Tongue (tissue), 2 donors: ENCODE results near the gene LRIG1. TPM values are rescaled to one million over a fixed set of nuclear protein-coding genes. Genes with fewer than 3 reads are reported as not detected.
"Not testable (repeated sequence)": the region's sequence is repeated elsewhere in the genome, so short reads cannot be mapped to it uniquely, and the experiment has no call there.

Experiments used
- DNase-seq: peaks from one replicate; pipeline ENCODE4 v3.0.0-alpha.2; 2015
- total RNA-seq: library from RNA; depleted of rRNA; stranded (reverse); fragments of >200 nt; gene quantifications from one replicate; pipeline ENCODE4 v1.2.3, GENCODE V29; 2014

LRIG1 gene
- total RNA-seq, 1 donor from 2014 or later, result 195 TPM

DNA sequence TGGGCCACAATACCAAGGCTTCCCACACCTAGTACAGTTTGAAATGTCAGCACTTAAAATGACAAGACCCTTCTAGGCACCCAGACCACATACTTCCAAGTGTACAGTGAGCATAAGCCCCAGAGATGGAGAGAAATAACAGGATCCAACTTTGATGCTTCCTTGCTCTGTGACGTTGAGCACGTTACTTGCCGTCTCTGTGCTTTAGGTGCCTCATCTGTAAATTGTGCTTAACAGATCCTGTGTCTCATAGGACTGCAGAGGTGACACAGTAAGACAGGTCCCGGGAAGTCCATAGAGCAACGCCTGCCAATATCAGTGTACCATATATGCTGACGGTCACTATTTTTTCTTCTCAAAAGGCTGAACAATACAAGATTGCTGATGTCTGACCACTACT, 59.1 kb downstream of the LRIG1 start:
- DNase-seq, result no peak

GRCh38 chr3:66441129-66441528, 59.7 kb downstream of the LRIG1 start:
- no peak for DNase-seq

GRCh38 chr3:66439666-66440344, 61.0 kb downstream of the LRIG1 start:
- DNase-seq, result peak; percentile 65

DNA sequence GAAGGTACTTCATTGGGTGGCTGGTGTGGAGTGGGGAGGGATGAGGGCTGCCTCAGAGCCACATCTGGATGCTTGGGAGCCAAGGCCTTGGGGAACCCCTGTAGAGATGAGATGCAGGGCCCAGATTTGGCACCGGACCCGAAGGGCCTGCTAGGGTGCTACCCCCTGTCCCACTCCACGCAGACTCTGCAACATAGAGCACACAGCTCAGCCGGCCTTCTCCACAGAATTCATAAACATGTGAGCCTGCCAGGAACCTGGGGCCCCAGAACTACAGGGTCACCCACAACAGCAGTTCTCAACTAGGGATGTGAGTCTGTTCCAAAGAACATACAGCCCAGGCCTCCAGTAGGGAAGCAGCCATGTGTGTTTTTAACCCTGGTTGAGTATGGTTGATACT, 62.8 kb downstream of the LRIG1 start:
- DNase-seq, result no peak

- no peak for DNase-seq
Observed at GRCh38 chr3:66437341-66437929, 63.4 kb downstream of the LRIG1 start.

DNA sequence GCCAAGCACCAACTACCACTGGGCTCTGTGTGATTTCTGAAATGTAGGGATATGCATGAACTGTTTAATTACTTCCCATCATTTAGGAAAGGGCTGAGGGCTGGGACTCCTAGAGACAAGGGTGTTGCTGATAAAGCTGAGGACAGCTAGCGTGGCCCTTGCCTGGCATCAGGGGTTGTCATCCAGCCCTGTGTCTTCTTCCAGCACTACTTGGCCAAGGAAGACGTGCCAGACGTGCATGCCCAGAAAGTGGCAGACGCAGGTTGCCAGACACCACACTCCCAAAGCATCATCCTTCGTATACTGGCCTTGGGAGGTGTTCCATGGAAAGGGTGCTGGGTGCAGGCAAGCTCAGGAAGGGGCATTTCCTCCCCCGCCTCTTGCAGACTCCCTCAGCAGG, 64.8 kb downstream of the LRIG1 start:
- no peak for DNase-seq

DNA sequence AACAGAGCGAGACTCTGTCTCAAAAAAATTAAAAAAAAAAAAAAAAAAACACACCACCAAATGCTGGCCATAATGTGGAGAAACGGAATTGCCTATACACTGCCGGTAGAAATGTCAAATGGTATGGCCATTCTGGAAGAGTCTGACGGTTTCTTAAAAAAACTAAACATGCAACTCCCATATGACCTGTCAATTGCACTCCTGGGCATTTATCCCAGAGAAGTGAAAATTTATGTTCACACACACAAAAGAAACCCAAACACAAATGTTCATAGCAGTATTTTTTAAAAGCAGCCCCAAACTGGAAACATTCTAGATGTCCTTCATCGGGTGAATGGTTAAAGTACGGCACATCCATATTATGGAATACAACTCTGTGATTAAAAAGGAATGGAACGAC, 66.1 kb downstream of the LRIG1 start:
- no peak for DNase-seq

DNA sequence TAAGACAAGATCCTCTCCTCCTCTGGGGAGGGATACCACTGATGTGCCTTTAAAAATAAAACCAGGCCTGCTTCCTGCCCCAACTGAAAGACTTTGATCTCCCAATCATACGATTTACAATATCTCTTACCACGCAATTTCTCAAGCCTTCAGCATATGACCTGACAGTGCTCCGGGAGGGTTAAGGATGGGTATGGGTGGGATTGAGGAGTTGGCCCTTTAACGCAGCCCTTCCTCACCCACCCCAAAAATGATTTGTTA, 67.4 kb downstream of the LRIG1 start:
- no peak for DNase-seq

- DNase-seq, result peak; percentile 39
Observed at GRCh38 chr3:66432767-66433521, 67.9 kb downstream of the LRIG1 start.

DNA sequence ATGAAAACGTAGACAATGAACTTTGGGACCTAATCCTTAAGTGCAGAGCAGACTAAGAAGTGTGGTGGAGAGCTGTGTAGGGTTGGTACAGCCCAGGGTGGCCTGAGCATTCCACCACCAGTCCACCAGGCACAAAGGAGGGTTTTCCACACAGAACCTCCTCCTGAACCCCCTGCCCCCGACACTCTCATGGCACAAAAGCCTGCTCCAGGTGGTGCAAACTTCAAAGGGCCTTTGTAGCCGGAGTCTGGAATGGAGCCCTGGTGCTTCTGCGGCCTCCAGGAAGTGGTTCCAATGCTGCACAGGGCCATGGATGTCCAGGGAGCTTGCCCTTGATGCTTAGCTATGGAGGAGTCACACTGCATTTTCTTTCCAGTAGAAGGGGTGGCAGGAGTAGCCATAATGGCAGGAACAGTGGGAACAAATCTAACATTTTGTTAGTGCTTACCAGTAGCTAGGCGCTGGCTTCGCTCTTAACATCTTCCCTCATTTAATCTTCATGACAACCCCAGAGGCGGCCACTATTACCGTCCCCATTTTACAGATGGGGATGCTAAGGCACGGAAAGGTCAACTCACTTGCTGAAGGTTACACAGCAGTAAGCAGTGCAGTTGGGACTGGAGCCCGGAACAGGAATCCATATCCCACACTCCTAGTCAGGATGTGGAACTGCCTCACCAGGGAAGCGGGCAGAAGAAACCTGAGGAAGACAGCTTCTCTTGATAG, 68.6 kb downstream of the LRIG1 start:
- no peak for DNase-seq

DNA sequence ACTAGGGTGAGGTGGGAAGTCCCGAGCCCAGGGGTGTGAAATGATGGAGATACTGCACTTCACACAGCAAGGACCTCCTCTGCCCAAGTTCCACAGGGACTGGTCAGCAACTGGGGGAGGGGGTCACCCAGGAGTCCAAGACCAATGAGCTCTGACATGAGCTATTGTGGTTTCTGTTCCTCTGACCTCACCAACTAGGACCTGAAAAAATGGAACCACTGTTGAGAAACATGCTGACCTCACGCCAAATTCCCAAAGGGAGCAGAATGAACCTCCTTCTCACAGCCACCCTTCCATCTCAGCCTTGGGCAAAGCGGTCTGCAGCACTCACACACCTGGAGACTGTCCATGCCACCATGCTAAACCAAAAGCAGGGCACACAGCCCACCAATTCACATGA, 69.3 kb downstream of the LRIG1 start:
- no peak for DNase-seq

DNA sequence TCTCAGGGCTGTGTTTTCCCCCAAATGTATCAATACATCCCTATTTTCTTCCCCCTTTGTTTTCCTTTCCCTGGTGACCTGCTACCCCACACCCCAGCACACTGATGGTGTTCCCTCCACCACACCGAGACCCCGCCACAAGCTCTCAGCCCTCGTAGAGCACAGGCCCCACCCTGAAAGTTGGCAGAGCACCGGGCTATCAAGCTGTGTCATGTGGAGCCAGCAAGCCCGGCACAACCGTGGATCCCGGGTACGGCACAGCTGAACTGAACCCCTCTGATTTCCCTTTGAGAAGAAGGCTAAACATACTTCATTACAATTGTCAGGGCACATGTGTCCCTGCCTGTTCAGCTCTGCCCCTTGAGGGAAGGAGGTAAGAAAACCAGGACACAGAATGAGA, 69.9 kb downstream of the LRIG1 start:
- DNase-seq, result no peak

DNA sequence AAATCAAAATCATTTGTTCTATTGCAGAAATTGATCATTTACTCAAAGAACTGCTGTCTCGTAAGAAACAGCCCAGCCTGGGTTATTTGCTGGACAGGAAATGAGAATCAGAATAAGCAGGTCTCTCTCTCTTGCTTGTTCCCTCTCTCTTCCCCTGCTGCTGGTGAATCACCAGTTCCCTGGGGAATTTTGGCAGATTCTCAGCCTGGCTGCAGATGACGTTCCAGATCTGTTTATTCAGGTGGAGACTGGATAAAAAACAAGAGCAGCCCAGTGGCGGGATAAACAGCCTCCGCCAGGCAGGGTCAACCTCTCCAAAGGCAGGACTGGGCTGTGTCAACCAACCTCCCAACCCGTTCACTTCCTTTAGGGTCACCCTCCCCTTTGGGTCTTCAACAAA, 72.1 kb downstream of the LRIG1 start:
- peak; percentile 88 for DNase-seq

GRCh38 chr3:66427951-66428474, 72.8 kb downstream of the LRIG1 start:
- no peak for DNase-seq

DNA sequence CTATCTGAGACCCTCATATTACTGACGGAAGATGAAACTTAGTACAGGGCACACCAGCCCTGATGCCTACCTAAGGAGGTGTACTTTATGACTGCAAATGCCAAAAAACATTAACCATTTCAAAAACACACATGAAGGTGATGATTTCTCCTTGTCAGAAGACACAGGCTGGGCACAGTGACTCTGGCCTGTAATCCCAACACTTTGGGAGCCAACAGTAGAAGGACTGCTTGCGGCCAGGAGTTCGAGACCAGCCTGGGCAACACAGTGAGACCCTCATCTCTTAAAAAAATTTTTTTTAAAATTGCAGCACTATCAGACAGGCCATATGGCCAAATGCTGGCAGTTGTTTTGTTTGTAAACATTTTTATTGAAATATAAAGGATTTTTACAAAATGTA, 73.5 kb downstream of the LRIG1 start:
- no peak for DNase-seq

DNA sequence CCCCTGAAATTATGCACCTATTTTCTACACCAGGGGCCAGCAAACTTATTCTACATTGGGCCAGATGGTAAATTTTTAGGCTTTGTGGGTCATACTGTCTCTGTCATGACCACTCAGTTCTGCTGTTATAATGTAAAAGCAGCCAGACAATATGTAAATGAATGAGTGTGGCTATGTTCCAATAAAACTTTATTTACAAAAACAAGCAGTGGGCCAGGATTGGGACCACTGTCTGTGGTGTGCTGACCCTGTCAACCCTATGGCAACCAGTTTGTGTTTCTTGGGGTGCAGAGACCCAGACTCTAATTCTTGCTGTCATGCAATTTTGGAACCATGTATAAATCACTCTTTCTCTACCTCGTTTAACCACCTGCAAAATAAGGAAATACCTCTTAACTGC, 74.7 kb downstream of the LRIG1 start:
- no peak for DNase-seq

- peak; percentile 75 for DNase-seq
Observed at GRCh38 chr3:66425576-66426114, 75.2 kb downstream of the LRIG1 start.

DNA sequence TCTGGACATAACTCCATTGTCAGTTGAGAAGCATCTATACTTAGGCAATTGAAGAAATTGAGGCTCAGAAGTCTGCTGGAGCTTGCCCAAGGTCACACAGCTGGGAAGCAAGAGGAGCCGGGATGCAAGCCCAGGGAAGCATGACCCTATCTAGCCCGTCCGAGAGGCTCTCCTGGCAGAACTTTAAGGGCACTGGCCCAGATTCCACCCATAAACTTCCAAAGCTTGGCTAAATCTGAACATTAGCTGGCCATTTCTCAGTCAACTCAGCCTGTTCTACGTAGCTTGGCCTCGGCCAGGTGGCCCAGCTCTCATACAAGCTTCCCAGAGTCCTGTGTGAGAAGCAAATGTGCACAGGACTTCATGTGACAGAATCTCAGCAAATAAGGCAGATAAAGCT, 75.8 kb downstream of the LRIG1 start:
- DNase-seq, result no peak

GRCh38 chr3:66423791-66424190, 77.0 kb downstream of the LRIG1 start:
- no peak for DNase-seq

- not testable (repeated sequence) for DNase-seq
Observed at GRCh38 chr3:66421893-66422292, 78.9 kb downstream of the LRIG1 start.

- not testable (repeated sequence) for DNase-seq
Observed at GRCh38 chr3:66421144-66421543, 79.7 kb downstream of the LRIG1 start.

- no peak for DNase-seq
Observed at GRCh38 chr3:66419036-66419435, 81.8 kb downstream of the LRIG1 start.

DNA sequence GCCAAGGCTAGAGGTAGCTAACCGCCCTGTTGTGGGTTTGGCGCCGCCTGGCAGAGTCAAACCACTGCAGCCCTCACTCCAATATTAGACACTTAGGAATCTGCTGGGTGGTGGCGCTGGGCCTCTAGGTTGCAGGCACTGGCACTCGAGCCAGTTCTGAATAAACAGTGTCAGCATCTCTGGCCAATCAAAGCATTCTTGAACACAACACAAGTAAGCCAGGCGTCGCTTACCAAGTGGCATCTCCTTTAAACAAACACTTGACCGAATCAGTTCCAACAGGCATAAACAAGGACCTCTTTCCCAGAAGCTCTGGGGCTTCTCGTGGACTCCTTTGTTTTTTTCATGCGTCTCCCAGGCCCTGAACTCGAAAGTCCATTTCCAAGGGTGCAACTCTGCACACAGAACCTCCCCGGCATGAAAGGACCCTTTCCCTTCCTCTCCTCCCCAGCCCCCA, 82.3 kb downstream of the LRIG1 start:
- no peak for DNase-seq
